ENCODE data around the gene SFT2D2.

DNA sequence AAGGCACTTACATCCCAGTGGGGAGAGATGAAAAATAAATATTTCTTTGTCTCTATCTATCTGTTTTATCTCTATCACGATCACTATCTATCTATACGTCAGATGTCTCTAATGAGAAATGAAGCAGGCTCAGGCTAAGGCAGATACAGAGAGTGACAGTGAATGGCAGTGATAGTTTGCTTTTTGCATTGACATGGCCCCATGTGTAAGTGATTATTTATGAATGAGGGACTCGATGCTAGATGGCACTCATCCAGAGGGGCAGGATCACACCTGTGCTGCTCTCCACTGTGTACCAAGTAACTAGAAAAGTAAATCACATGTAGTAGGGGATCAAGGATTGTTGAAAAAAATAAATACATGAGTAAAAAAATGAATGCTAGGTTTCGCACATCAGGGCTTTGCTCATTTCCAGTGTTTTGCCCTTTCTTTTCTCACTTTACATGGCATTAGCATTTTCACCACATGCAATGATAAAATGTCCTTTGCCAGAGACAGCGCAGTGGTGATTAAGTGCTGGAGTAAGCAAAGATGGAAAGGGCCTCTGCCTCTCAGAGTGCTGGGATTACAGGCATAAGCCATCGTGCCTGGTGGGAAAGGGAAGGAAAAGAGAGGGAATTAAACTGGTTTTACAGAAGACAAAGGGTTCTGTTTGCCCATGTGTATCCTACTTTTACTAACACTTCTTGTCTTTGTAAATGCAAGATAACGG is 71.4 kb downstream of the SFT2D2 start:
- TF ChIP-seq POLR2AphosphoS5 (IDR thresholded peaks at IDR 0.05), result no peak
- TF ChIP-seq, protein P1, sequence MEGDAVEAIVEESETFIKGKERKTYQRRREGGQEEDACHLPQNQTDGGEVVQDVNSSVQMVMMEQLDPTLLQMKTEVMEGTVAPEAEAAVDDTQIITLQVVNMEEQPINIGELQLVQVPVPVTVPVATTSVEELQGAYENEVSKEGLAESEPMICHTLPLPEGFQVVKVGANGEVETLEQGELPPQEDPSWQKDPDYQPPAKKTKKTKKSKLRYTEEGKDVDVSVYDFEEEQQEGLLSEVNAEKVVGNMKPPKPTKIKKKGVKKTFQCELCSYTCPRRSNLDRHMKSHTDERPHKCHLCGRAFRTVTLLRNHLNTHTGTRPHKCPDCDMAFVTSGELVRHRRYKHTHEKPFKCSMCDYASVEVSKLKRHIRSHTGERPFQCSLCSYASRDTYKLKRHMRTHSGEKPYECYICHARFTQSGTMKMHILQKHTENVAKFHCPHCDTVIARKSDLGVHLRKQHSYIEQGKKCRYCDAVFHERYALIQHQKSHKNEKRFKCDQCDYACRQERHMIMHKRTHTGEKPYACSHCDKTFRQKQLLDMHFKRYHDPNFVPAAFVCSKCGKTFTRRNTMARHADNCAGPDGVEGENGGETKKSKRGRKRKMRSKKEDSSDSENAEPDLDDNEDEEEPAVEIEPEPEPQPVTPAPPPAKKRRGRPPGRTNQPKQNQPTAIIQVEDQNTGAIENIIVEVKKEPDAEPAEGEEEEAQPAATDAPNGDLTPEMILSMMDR (IDR thresholded peaks at IDR 0.05), result no peak
- TF ChIP-seq POLR2A (IDR thresholded peaks at IDR 0.05), result no peak
